ENCODE measurements around the gene IQCH. TPM values are rescaled to one million over a fixed set of nuclear protein-coding genes. Genes with fewer than 3 reads are reported as not detected.
"Not testable (repeated sequence)": the region's sequence is repeated elsewhere in the genome, so short reads cannot be mapped to it uniquely, and the experiment has no call there.

The IQCH gene
- total RNA-seq, 2 experiments from 2014 or later, result 1.2 to 1.7 TPM

GRCh38 chr15:67251318-67251717, 3.3 kb upstream of the IQCH start:
- ChIA-PET POLR2A (interaction anchor here (0.7 kb wide), 1 partner anchor 11 kb away, joined by 3 read pairs; no protein-coding TSS in a partner anchor), CTCF (no interaction called here)
- peaks cover 7% of the 10 kb centered on the region for H3K9me3 Mint-ChIP-seq
- peaks cover 50% of the 10 kb centered on the region for H3K4me1 Mint-ChIP-seq (ENCODE audit: low read depth)
- peaks cover 27% of the 10 kb centered on the region for H3K36me3 Mint-ChIP-seq (ENCODE audit: low read depth)
- DNase-seq, result no peak
- H3K27ac Mint-ChIP-seq, result no peak overlapping the region
- no peak overlapping the region for H3K4me3 Mint-ChIP-seq
- no peak for ATAC-seq
- no peak for TF ChIP-seq CTCF (IDR thresholded peaks at IDR 0.05)
- peaks cover 2% of the 10 kb centered on the region for H3K27me3 Mint-ChIP-seq
- intact Hi-C loops (cut with micrococcal nuclease), result loop anchor here (10.0 kb wide), 1 partner anchor 147 kb away; no protein-coding TSS in a partner anchor

GRCh38 chr15:67253101-67253500, 1.5 kb upstream of the IQCH start:
- DNase-seq (no peak), ATAC-seq (no peak)
- Mint-ChIP-seq H3K4me3 (peak overlapping the region; percentile 96), H3K27ac (peak overlapping the region; percentile 97), H3K36me3 (ENCODE audit: low read depth) (peaks cover 12% of the 10 kb centered on the region), H3K4me1 (ENCODE audit: low read depth) (peaks cover 38% of the 10 kb centered on the region), H3K9me3 (no peaks in the 10 kb centered on the region), H3K27me3 (peaks cover 2% of the 10 kb centered on the region)
- intact Hi-C loops (cut with micrococcal nuclease), result loop anchor here (10.0 kb wide), 1 partner anchor 148 kb away; no protein-coding TSS in a partner anchor
- CTCF ChIA-PET, result no interaction called here
- POLR2A ChIA-PET, result interaction anchor here (1.7 kb wide), 1 partner anchor 121 kb away, joined by 6 read pairs; no protein-coding TSS in a partner anchor
- TF ChIP-seq CTCF (IDR thresholded peaks at IDR 0.05), result no peak

- ChIA-PET POLR2A (interaction anchor here (1.0 to 1.7 kb wide), 2 partner anchors 26 to 122 kb away, joined by 5 to 6 read pairs; no protein-coding TSS in a partner anchor), CTCF (interaction anchor here (1.3 to 1.6 kb wide), 2 partner anchors 50 to 307 kb away, joined by 3 to 5 read pairs; no protein-coding TSS in a partner anchor)
- no peak for TF ChIP-seq CTCF (IDR thresholded peaks at IDR 0.05)
- intact Hi-C loops (cut with micrococcal nuclease), result loop anchor here (10.0 kb wide), 1 partner anchor 149 kb away; no protein-coding TSS in a partner anchor
- H3K27ac Mint-ChIP-seq, result peak overlapping the region; percentile 97
- H3K36me3 Mint-ChIP-seq (ENCODE audit: low read depth), result peaks cover 9% of the 10 kb centered on the region
- H3K4me3 Mint-ChIP-seq, result peak overlapping the region; percentile 96
- H3K4me1 Mint-ChIP-seq (ENCODE audit: low read depth), result peaks cover 32% of the 10 kb centered on the region
- ATAC-seq, result no peak
- H3K27me3 Mint-ChIP-seq, result peaks cover 2% of the 10 kb centered on the region
- no peak for DNase-seq
- no peaks in the 10 kb centered on the region for H3K9me3 Mint-ChIP-seq
These were observed 893 bp upstream of the IQCH start for GRCh38 chr15:67253549-67254237.

- DNase-seq (no peak), ATAC-seq (no peak)
- no peak overlapping the region for H3K27ac Mint-ChIP-seq
- peaks cover 2% of the 10 kb centered on the region for H3K27me3 Mint-ChIP-seq
- TF ChIP-seq CTCF (IDR thresholded peaks at IDR 0.05), result no peak
- CTCF ChIA-PET, result no interaction called here
- no peaks in the 10 kb centered on the region for H3K9me3 Mint-ChIP-seq
- peak overlapping the region; percentile 96 for H3K4me3 Mint-ChIP-seq
- peaks cover 23% of the 10 kb centered on the region for H3K4me1 Mint-ChIP-seq (ENCODE audit: low read depth)
- POLR2A ChIA-PET, result no interaction called here
- intact Hi-C loops (cut with micrococcal nuclease), result loop anchor here (10.0 kb wide), 1 partner anchor 151 kb away; no protein-coding TSS in a partner anchor
- peaks cover 3% of the 10 kb centered on the region for H3K36me3 Mint-ChIP-seq (ENCODE audit: low read depth)
These were observed 1.5 kb downstream of the IQCH start for GRCh38 chr15:67256051-67256450.

- DNase-seq; ATAC-seq; CTCF ChIA-PET; POLR2A ChIA-PET; H3K9me3 Mint-ChIP-seq; H3K4me3 Mint-ChIP-seq; H3K27me3 Mint-ChIP-seq; H3K36me3 Mint-ChIP-seq (ENCODE audit: low read depth); H3K27ac Mint-ChIP-seq: not testable (repeated sequence)
- peaks cover 10% of the 10 kb centered on the region for H3K4me1 Mint-ChIP-seq (ENCODE audit: low read depth)
- intact Hi-C loops (cut with micrococcal nuclease), result loop anchor here (10.0 kb wide), 1 partner anchor 154 kb away; no protein-coding TSS in a partner anchor
These were observed 3.8 kb downstream of the IQCH start for GRCh38 chr15:67258412-67258811.
